IMR-90 (cell line): ENCODE data around the gene POMT2. TPM values are rescaled to one million over a fixed set of nuclear protein-coding genes. Genes with fewer than 3 reads are reported as not detected.

Experiments
- ATAC-seq: fragments of 200-7000 bp; cut with Tn5 transposase; 2 replicates; pipeline ENCODE4 v1.9.1; 2020; ENCODE audit warnings: low read depth, mild to moderate bottlenecking, moderate library complexity
- BruUV-seq: library from RNA; stranded (reverse); fragments of 400-500 nt; replicated peaks from 2 replicates; lab custom pipeline; 2021; lab: Mats Ljungman, UMichigan
- CTCF ChIA-PET: fragments of 300-600 bp; formaldehyde crosslinking; extraction: SDS; loops from one replicate; lab custom pipeline; 2021; ENCODE audit warnings: antibody characterized with exemption; lab: Yijun Ruan, JAX
- POLR2A ChIA-PET: fragments of 300-600 bp; sonication (Branson Sonifier 250); formaldehyde crosslinking; loops from one replicate; lab custom pipeline; 2022; ENCODE audit warnings: antibody characterized with exemption; ENCODE audit not compliant: unreplicated experiment; lab: Charles Lee
- DNase-seq: peaks from one replicate; pipeline ENCODE4 v3.0.0; 2013
- H2AFZ ChIP-seq: replicated peaks from 2 replicates; pipeline ENCODE3; 2013; ENCODE audit warnings: low read length, mild to moderate bottlenecking; ENCODE audit not compliant: poor library complexity
- H2AK5ac ChIP-seq: 2 replicates; pipeline ENCODE4 v1.6.1; 2013; ENCODE audit warnings: low read depth, low read length, inconsistent platforms
- H2AK9ac ChIP-seq: replicated peaks from 2 replicates; pipeline ENCODE3; 2013; ENCODE audit warnings: mild to moderate bottlenecking, low read depth, low read length, moderate library complexity; ENCODE audit not compliant: poor library complexity
- H2BK120ac ChIP-seq: 2 replicates; pipeline ENCODE4 v1.6.1; 2013; ENCODE audit warnings: low read depth, low read length, inconsistent platforms
- H2BK15ac ChIP-seq: 3 replicates; pipeline ENCODE4 v1.6.1; 2013; ENCODE audit warnings: low read depth, low read length, inconsistent platforms
- H2BK20ac ChIP-seq: 2 replicates; pipeline ENCODE4 v1.6.1; 2013; ENCODE audit warnings: low read depth, mild to moderate bottlenecking, inconsistent platforms, low read length, moderate library complexity
- H2BK5ac ChIP-seq: 2 replicates; pipeline ENCODE4 v1.6.1; 2013; ENCODE audit warnings: mild to moderate bottlenecking, low read depth, low read length, inconsistent platforms; ENCODE audit not compliant: poor library complexity, severe bottlenecking
- H3K14ac ChIP-seq: replicated peaks from 2 replicates; pipeline ENCODE4 v1.6.1; 2013; ENCODE audit warnings: low read depth, low read length, inconsistent platforms
- H3K18ac ChIP-seq: 2 replicates; pipeline ENCODE4 v1.6.1; 2013; ENCODE audit warnings: low read depth, low read length, control low read depth
- H3K23ac ChIP-seq: 2 replicates; pipeline ENCODE4 v1.6.1; 2013; ENCODE audit warnings: low read depth, low read length, inconsistent platforms
- H3K27ac ChIP-seq: 2 replicates; pipeline ENCODE4 v1.5.1; 2013; ENCODE audit warnings: mild to moderate bottlenecking, control low read depth, low read length; ENCODE audit not compliant: insufficient read depth
- H3K27me3 ChIP-seq: 2 replicates; pipeline ENCODE4 v1.6.1; 2013; ENCODE audit warnings: low read length; ENCODE audit not compliant: control insufficient read depth, insufficient read depth
- H3K36me3 ChIP-seq: 2 replicates; pipeline ENCODE4 v1.6.1; 2013; ENCODE audit warnings: low read length, mixed read lengths; ENCODE audit not compliant: control insufficient read depth, insufficient read depth
- H3K4ac ChIP-seq: 2 replicates; pipeline ENCODE4 v1.6.1; 2013; ENCODE audit warnings: low read depth, low read length, inconsistent platforms
- H3K4me1 ChIP-seq: 2 replicates; pipeline ENCODE4 v1.6.1; 2013; ENCODE audit warnings: low read length, mixed read lengths; ENCODE audit not compliant: control insufficient read depth, insufficient read depth
- H3K4me2 ChIP-seq: 2 replicates; pipeline ENCODE4 v1.6.1; 2013; ENCODE audit warnings: low read depth, mild to moderate bottlenecking, control low read depth, low read length, moderate library complexity
- H3K4me3 ChIP-seq: 2 replicates; pipeline ENCODE4 v1.5.1; 2013; ENCODE audit warnings: low read depth, mild to moderate bottlenecking, control low read depth, low read length, moderate library complexity; ENCODE audit not compliant: insufficient read depth
- H3K56ac ChIP-seq: 2 replicates; pipeline ENCODE4 v1.6.1; 2013; ENCODE audit warnings: low read length, inconsistent platforms; ENCODE audit not compliant: insufficient read depth; ENCODE audit errors: extremely low read depth
- H3K79me1 ChIP-seq, 2 experiments: 2 replicates each; pipeline ENCODE4 v1.6.1; 2013; ENCODE audit warnings: low read length in 2 of 2, inconsistent platforms in 1 of 2, low read depth in 1 of 2
- H3K9ac ChIP-seq: 2 replicates; pipeline ENCODE4 v1.6.1; 2013; ENCODE audit warnings: low read depth, low read length, control low read depth
- H3K9me1 ChIP-seq: 2 replicates; pipeline ENCODE4 v1.6.1; 2013; ENCODE audit warnings: low read length, inconsistent platforms; ENCODE audit not compliant: insufficient read depth
- H3K9me3 ChIP-seq: 2 replicates; pipeline ENCODE4 v1.6.1; 2013; ENCODE audit warnings: low read length; ENCODE audit not compliant: control insufficient read depth, insufficient read depth
- H4K20me1 ChIP-seq: 2 replicates; pipeline ENCODE4 v1.6.1; 2013; ENCODE audit warnings: low read length, inconsistent platforms; ENCODE audit not compliant: insufficient read depth
- H4K5ac ChIP-seq: 2 replicates; pipeline ENCODE4 v1.6.1; 2013; ENCODE audit warnings: mild to moderate bottlenecking, low read depth, low read length, control low read depth
- H4K8ac ChIP-seq, 2 experiments: 2 replicates each; pipeline ENCODE4 v1.6.1; 2013; ENCODE audit warnings: low read depth in 2 of 2, low read length in 2 of 2, control low read depth in 1 of 2, inconsistent platforms in 1 of 2
- H4K91ac ChIP-seq: 2 replicates; pipeline ENCODE4 v1.6.1; 2013; ENCODE audit warnings: low read depth, low read length, inconsistent platforms; ENCODE audit not compliant: insufficient read depth
- BHLHE40 ChIP-seq: fragments of 150-350 bp; IDR thresholded peaks from 2 replicates; pipeline ENCODE4 v1.6.1; 2016; ENCODE audit warnings: mild to moderate bottlenecking, low read depth, low read length
- CEBPB ChIP-seq: IDR thresholded peaks from 2 replicates; pipeline ENCODE4 v1.6.1; 2012; ENCODE audit warnings: low read depth, low read length, improper control_type of control experiment
- CHD1 ChIP-seq: IDR thresholded peaks from 2 replicates; pipeline ENCODE4 v1.6.1; 2012; ENCODE audit warnings: low read depth, low read length, improper control_type of control experiment
- CTCF ChIP-seq: conservative IDR thresholded peaks from 2 replicates; pipeline ENCODE4 v1.5.1; 2012; ENCODE audit warnings: mild to moderate bottlenecking, low read depth, low read length, improper control_type of control experiment
- FOS ChIP-seq: fragments of 150-350 bp; IDR thresholded peaks from 2 replicates; pipeline ENCODE4 v1.6.1; 2016; ENCODE audit warnings: low read depth, low read length
- MAFK ChIP-seq: IDR thresholded peaks from 2 replicates; pipeline ENCODE4 v1.6.1; 2012; ENCODE audit warnings: low read depth, low read length, improper control_type of control experiment
- MAZ ChIP-seq: IDR thresholded peaks from 2 replicates; pipeline ENCODE4 v1.6.1; 2012; ENCODE audit warnings: low read depth, mild to moderate bottlenecking, low read length, improper control_type of control experiment, moderate library complexity, borderline replicate concordance
- MXI1 ChIP-seq: IDR thresholded peaks from 2 replicates; pipeline ENCODE4 v1.6.1; 2012; ENCODE audit warnings: low read depth, mild to moderate bottlenecking, low read length, moderate library complexity, borderline replicate concordance
- NFE2L2 ChIP-seq: fragments of 150-350 bp; IDR thresholded peaks from 2 replicates; pipeline ENCODE4 v1.6.1; 2016; ENCODE audit warnings: low read depth, mild to moderate bottlenecking, low read length
- POLR2A ChIP-seq: IDR thresholded peaks from 2 replicates; pipeline ENCODE4 v1.6.1; 2012; ENCODE audit warnings: mild to moderate bottlenecking, low read depth, low read length
- RAD21 ChIP-seq: IDR thresholded peaks from 2 replicates; pipeline ENCODE4 v1.6.1; 2012; ENCODE audit warnings: low read length, improper control_type of control experiment
- RCOR1 ChIP-seq: IDR thresholded peaks from 2 replicates; pipeline ENCODE4 v1.6.1; 2012; ENCODE audit warnings: mild to moderate bottlenecking, low read length, improper control_type of control experiment; ENCODE audit not compliant: insufficient replicate concordance
- RFX5 ChIP-seq: IDR thresholded peaks from 2 replicates; pipeline ENCODE4 v1.8.0; 2012; ENCODE audit warnings: low read depth, mild to moderate bottlenecking, low read length, moderate library complexity
- SMC3 ChIP-seq: fragments of 150-350 bp; IDR thresholded peaks from 2 replicates; pipeline ENCODE4 v1.6.1; 2016; ENCODE audit warnings: low read depth, mild to moderate bottlenecking, antibody characterized with exemption, low read length, moderate library complexity
- USF2 ChIP-seq: fragments of 150-350 bp; IDR thresholded peaks from 2 replicates; pipeline ENCODE4 v1.6.1; 2017; ENCODE audit warnings: mild to moderate bottlenecking, antibody characterized with exemption, low read length, low read depth
- WGBS, 2 experiments: methylation state at CpG; one replicate each; pipeline versions ENCODE4 v1.1.5 to v1.1.7; 2013; ENCODE audit warnings: missing lambda C conversion rate in 2 of 2; ENCODE audit not compliant: insufficient read length in 1 of 2; ENCODE audit errors: extremely low coverage in 2 of 2; 5-methylcytosine and 5-hydroxymethylcytosine counted together
- dilution Hi-C: fragments of 300-500 bp; cut with HindIII; formaldehyde crosslinking; loops from one replicate; pipeline ENCODE4 v1.14.3; 2018; ENCODE audit warnings: low sequenced_read_pairs; ENCODE audit not compliant: unreplicated experiment
- in situ Hi-C: fragments of 300-500 bp; cut with MboI; formaldehyde crosslinking; loops from 3 replicates; pipeline ENCODE4 v1.14.3; 2019; ENCODE audit warnings: low sequenced_read_pairs, inconsistent platforms, mixed read lengths
- intact Hi-C: fragments of 100-400 bp; cut with micrococcal nuclease; formaldehyde crosslinking; loops from 2 replicates; pipeline ENCODE4 v1.10.0; 2022
- polyA plus RNA-seq, 3 experiments: library from polyadenylated mRNA; depleted of rRNA; stranded (reverse); fragments of >200 nt; gene quantifications; 2 replicates each; pipeline ENCODE4 v1.2.3, GENCODE V29; 2012; ENCODE audit warnings: low replicate concordance in 1 of 3
- total RNA-seq: library from RNA; depleted of rRNA; stranded (reverse); fragments of >200 nt; gene quantifications from 2 replicates; pipeline ENCODE4 v1.2.3, GENCODE V29; 2012
- TF ChIP-seq, protein P1 (sequence below): fragments of 150-350 bp; IDR thresholded peaks from 2 replicates; pipeline ENCODE4 v1.6.1; 2016; ENCODE audit warnings: low read depth, mild to moderate bottlenecking, low read length, moderate library complexity, borderline replicate concordance

Gene POMT2
- total and polyA plus RNA-seq, 2 of the 4 experiments (the other 2 are of a cell fraction) = 6.5 to 13.0 TPM

DNA sequence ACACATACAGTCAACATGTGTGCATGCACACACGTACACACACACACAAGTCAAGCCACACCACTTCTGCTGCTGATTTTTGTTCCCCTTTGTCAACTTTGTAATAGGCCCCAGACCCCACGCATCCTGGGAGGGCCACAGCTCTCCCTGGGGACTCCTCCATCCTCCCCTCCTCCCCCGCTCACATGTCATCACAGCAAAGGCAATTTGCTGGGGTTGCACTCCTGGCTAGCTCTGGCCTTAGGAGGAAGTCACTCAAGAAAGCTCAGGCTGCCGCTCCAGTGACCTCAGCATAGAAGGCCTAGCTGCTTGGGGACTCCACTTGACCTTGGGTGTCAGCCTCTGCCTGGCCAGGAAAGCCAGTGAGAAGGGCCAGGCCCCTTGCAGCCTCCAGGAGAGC is 76.8 kb downstream of the POMT2 start:
- no peak overlapping the region for H2BK15ac ChIP-seq
- no peak overlapping the region for H3K4ac ChIP-seq
- in situ Hi-C loops (no loop called here), intact Hi-C loops (no loop called here), dilution Hi-C loops (no loop called here)
- H2BK120ac ChIP-seq = no peak overlapping the region
- peaks cover 3% of the 10 kb centered on the region; the same call in 1 of the 2 replicates for H3K9me1 ChIP-seq
- H2AK5ac ChIP-seq = no peak overlapping the region
- CTCF ChIA-PET = no interaction called here
- H3K4me3 ChIP-seq = no peak overlapping the region
- WGBS, 2 experiments = 63% methylated on average over 2 of the region's 4 CpGs; no CpG with 5 or more reads in 1 of the 2 experiments
- POLR2A ChIA-PET = no interaction called here
- BruUV-seq = no TSS peak
- TF ChIP-seq MAZ (no peak), SMC3 (no peak), POLR2A (no peak), CHD1 (no peak), BHLHE40 (no peak), RCOR1 (no peak), FOS (no peak), USF2 (no peak), MXI1 (no peak), CTCF (no peak), RAD21 (no peak), RFX5 (no peak), NFE2L2 (no peak), MAFK (no peak), CEBPB (no peak)
- TF ChIP-seq, protein P1, sequence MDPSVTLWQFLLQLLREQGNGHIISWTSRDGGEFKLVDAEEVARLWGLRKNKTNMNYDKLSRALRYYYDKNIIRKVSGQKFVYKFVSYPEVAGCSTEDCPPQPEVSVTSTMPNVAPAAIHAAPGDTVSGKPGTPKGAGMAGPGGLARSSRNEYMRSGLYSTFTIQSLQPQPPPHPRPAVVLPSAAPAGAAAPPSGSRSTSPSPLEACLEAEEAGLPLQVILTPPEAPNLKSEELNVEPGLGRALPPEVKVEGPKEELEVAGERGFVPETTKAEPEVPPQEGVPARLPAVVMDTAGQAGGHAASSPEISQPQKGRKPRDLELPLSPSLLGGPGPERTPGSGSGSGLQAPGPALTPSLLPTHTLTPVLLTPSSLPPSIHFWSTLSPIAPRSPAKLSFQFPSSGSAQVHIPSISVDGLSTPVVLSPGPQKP = no peak
- H4K8ac ChIP-seq = no peak overlapping the region
- no peak overlapping the region for H4K5ac ChIP-seq
- H3K9me3 ChIP-seq = no peaks in the 10 kb centered on the region
- ATAC-seq (no peak), DNase-seq (no peak)
- no peaks in the 10 kb centered on the region for H4K20me1 ChIP-seq
- H3K18ac ChIP-seq = no peak overlapping the region
- H3K4me2 ChIP-seq = no peak overlapping the region
- H3K9ac ChIP-seq = no peak overlapping the region
- H2AFZ ChIP-seq = no peak overlapping the region
- H3K56ac ChIP-seq = no peak overlapping the region
- no peaks in the 10 kb centered on the region for H3K36me3 ChIP-seq
- H3K4me1 ChIP-seq = no peaks in the 10 kb centered on the region
- no peak overlapping the region for H4K91ac ChIP-seq
- H2BK20ac ChIP-seq = no peak overlapping the region
- H3K79me1 ChIP-seq = no peaks in the 10 kb centered on the region
- H3K14ac ChIP-seq = no peak overlapping the region
- H3K27ac ChIP-seq = no peak overlapping the region
- no peak overlapping the region for H3K23ac ChIP-seq
- H2BK5ac ChIP-seq = no peak overlapping the region
- no peaks in the 10 kb centered on the region; the same call in 1 of the 2 replicates for H3K27me3 ChIP-seq
- H2AK9ac ChIP-seq = no peak overlapping the region
